ENCODE data around the gene MAPKAPK2.

DNA sequence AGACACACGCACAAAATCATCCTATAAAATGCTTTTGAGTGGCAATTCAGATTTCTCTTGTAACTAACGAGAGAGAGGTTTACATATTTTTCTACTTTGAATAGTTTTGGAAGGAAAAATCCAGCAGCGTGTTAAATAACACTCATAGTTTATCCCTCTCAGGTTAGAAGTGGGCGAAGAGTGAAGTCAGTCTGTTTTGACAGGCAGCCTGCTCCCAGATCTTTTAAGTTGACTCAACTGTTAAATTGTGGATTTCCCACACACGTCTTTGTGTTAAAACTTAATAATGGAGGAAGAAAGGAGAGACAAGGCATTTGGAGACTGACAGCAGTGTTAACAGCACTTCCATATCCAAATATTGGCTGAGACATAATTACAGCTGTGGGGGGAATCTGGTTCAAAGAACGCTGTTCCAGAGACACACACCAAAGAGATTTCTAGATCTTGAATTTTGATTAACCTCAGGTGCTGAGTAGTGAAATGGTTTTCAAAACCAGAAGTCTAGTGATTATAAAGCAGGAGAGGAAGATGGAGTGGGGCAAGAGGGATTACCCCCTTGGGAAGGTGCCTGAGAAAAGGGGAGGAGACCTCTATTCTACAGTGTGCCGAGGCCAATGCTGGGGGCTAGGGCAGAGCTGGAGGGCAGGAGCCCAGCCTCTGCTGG, 2.7 kb downstream of the MAPKAPK2 start:
- TF ChIP-seq, protein P1, sequence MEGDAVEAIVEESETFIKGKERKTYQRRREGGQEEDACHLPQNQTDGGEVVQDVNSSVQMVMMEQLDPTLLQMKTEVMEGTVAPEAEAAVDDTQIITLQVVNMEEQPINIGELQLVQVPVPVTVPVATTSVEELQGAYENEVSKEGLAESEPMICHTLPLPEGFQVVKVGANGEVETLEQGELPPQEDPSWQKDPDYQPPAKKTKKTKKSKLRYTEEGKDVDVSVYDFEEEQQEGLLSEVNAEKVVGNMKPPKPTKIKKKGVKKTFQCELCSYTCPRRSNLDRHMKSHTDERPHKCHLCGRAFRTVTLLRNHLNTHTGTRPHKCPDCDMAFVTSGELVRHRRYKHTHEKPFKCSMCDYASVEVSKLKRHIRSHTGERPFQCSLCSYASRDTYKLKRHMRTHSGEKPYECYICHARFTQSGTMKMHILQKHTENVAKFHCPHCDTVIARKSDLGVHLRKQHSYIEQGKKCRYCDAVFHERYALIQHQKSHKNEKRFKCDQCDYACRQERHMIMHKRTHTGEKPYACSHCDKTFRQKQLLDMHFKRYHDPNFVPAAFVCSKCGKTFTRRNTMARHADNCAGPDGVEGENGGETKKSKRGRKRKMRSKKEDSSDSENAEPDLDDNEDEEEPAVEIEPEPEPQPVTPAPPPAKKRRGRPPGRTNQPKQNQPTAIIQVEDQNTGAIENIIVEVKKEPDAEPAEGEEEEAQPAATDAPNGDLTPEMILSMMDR (IDR thresholded peaks at IDR 0.05), result no peak
- TF ChIP-seq POLR2A (IDR thresholded peaks at IDR 0.05) (no peak), EP300 (IDR thresholded peaks at IDR 0.05) (no peak), POLR2AphosphoS5 (IDR thresholded peaks at IDR 0.05) (no peak)
